Psoas muscle (tissue), 8 donors: ENCODE data around the gene CD2AP. TPM values are rescaled to one million over a fixed set of nuclear protein-coding genes. Genes with fewer than 3 reads are reported as not detected.

ENCODE experiments used
- ATAC-seq, 4 donors: fragments of 200-7000 bp; cut with Tn5 transposase; one replicate each; pipeline ENCODE4 v1.9.1; 2020; ENCODE audit warnings: moderate library complexity in 3 of 4, mild to moderate bottlenecking in 2 of 4
- DNase-seq, 2 donors: peaks; one replicate each; pipeline ENCODE4 v3.0.0-alpha.2; 2020
- H3K27ac ChIP-seq: fragments of 200-600 bp; one replicate; pipeline ENCODE4 v1.8.0; 2022
- H3K27me3 ChIP-seq, 3 donors: fragments of 200-600 bp in 1 of 3; one replicate each; pipeline versions ENCODE4 v1.6.1 to v1.8.0; 2013 to 2022; ENCODE audit warnings: low read length in 2 of 3, mild to moderate bottlenecking in 2 of 3, moderate library complexity in 1 of 3; ENCODE audit not compliant: insufficient read depth in 3 of 3
- H3K36me3 ChIP-seq, 2 donors: fragments of 200-600 bp in 1 of 2; one replicate each; pipeline versions ENCODE4 v1.6.1 to v1.8.0; 2013 to 2022; ENCODE audit warnings: low read depth in 1 of 2, mild to moderate bottlenecking in 1 of 2, moderate library complexity in 1 of 2; ENCODE audit not compliant: insufficient read depth in 1 of 2
- H3K4me1 ChIP-seq: fragments of 200-600 bp; one replicate; pipeline ENCODE4 v1.8.0; 2022
- H3K4me3 ChIP-seq: fragments of 200-600 bp; one replicate; pipeline ENCODE4 v1.8.0; 2022; ENCODE audit warnings: mild to moderate bottlenecking
- H3K9me3 ChIP-seq: fragments of 200-600 bp; one replicate; pipeline ENCODE4 v1.8.0; 2022
- CTCF ChIP-seq: fragments of 200-600 bp; IDR thresholded peaks from one replicate; pipeline ENCODE4 v1.8.0; 2022; ENCODE audit warnings: antibody characterized with exemption
- WGBS, 3 donors: extraction: QIAGEN DNeasy Blood & Tissue Kit; methylation state at CpG; one replicate each; pipeline versions ENCODE4 v1.1.6 to v1.1.7; 2013; 5-methylcytosine and 5-hydroxymethylcytosine counted together
- intact Hi-C, 2 donors: fragments of 100-400 bp; cut with DNase I; formaldehyde crosslinking; loops; one replicate each; pipeline versions ENCODE4 v1.11.0 to v1.14.2; 2022
- polyA plus RNA-seq, 3 donors: library from polyadenylated mRNA; stranded (reverse); fragments of 200-250 nt; gene quantifications; one replicate each; pipeline ENCODE4 v1.2.3, GENCODE V29; 2013
- total RNA-seq, 4 donors: library from RNA; stranded (reverse); fragmentation: NEBNext Ultra II Directional in 2 of 4; extraction: Animal tissue kit (Norgen Biotek cat#: 25700) in 2 of 4; gene quantifications; one replicate each; pipeline versions ENCODE4 v1.2.1 to v1.2.4, GENCODE V29; 2021 to 2023
- donor health status: healthy with polysubstance abuse.
- donor health status: DM: no; HTN: no; CAD: no; lungs with moderate emphysema.
- donor health status: Bipolar disorder and iron deficiency.
- donor health status: healthy.
- donor health status: DM: yes; HTN: yes; CAD: no.
- donor health status: DM: no; HTN: no; CAD: no.
- donor health status: DM: no; HTN: no; CAD: no.
- donor health status: DM: yes; HTN: yes; CAD: no.

CD2AP gene
- total and polyA plus RNA-seq, 7 donors = 3.4 to 11.7 (median 8.3) TPM

DNA sequence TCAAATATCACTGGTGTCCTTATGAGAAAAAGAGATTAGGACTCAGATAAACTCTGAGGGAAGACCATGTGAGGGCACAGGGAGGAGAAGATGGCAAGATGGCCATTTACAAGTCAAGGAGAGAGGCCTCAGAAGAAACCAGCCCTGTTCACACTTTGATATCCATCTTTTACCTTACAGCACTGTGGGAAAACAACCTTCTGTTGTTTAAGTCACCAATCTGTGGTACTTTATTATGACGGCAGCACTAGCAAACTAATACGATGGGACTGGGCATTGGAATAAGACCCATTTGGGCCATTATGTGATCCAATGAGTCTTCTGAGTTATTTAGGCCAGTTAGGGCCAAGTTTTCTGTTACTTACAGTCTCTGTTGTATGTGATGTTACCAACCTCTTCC is 26.4 kb upstream of the CD2AP start:
- 93 to 95% (median 95%) methylated on average over 2 of the region's 2 CpGs for WGBS, 3 donors
- intact Hi-C loops = no loop called here
- Histone ChIP-seq H3K27me3 (no peaks in the 10 kb centered on the region), H3K36me3 (no peaks in the 10 kb centered on the region), H3K4me1 (no peaks in the 10 kb centered on the region), H3K27ac (no peak overlapping the region), H3K4me3 (no peak overlapping the region), H3K9me3 (no peaks in the 10 kb centered on the region)
- ATAC-seq = no peak
- no peak for DNase-seq
- TF ChIP-seq CTCF = no peak

DNA sequence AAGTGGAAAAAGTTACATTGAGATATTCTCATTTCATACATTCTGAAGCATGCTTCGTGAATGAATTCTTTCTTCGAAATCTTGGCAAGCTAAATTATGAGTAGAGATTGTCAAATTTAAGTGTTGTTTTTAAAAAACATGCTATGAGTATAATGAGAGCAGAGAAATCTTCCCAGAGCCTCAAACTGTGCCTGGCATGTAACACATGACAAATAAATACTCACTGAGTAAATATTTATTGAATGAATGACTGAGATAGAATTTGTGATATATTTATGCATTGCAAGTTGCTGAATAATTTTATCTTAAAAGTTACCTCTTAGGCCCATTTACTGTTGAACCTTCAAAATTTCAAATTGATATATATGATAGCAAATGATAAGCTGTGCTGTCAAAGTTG is 24.7 kb upstream of the CD2AP start:
- TF ChIP-seq CTCF = no peak
- intact Hi-C loops = no loop called here
- WGBS, 3 donors = 75 to 83% (median 83%) methylated on average over 2 of the region's 2 CpGs

DNA sequence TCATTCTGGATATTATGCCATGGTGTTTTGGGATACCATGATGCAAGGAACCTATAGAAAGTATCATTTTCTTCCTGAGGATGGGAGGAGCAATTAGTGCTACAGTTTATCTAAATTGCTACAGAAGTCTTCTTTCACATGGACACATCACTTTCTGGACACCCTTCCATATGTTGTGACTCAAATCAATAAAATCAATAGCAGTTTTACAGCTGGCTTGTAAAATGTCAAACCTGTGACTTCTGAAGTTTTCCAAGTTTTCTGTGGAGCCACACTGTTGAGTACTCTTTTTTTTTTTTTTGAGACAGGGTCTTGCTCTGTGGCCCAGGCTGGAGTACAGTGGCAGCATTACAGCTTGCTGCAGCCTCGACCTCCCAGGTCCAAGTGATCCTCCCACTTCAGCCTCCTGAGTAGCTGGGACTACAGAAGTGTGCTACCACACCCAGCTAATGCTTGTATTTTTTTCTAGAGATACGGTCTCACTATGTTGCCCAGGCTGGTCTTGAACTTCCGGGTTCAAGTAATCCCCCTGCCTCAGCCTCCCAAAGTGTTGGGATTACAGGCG is 24.1 kb upstream of the CD2AP start:
- intact Hi-C loops = no loop called here
- no peaks in the 10 kb centered on the region for H3K27me3 ChIP-seq
- 90 to 91% (median 91%) methylated on average over 4 of the region's 4 CpGs for WGBS, 3 donors
- no peak overlapping the region for H3K4me3 ChIP-seq
- DNase-seq (no peak), ATAC-seq (no peak)
- H3K4me1 ChIP-seq = no peaks in the 10 kb centered on the region
- no peaks in the 10 kb centered on the region for H3K9me3 ChIP-seq
- no peak for TF ChIP-seq CTCF
- H3K27ac ChIP-seq = no peak overlapping the region
- H3K36me3 ChIP-seq = no peaks in the 10 kb centered on the region

More for the DNA sequence above, 24.7 kb upstream of the CD2AP start:
- DNase-seq (no peak), ATAC-seq (no peak)
- Histone ChIP-seq H3K4me3 (no peak overlapping the region), H3K4me1 (no peaks in the 10 kb centered on the region), H3K36me3 (no peaks in the 10 kb centered on the region), H3K9me3 (no peaks in the 10 kb centered on the region), H3K27ac (no peak overlapping the region), H3K27me3 (no peaks in the 10 kb centered on the region)

- no peak overlapping the region for H3K27ac ChIP-seq
- DNase-seq = no peak
- no peaks in the 10 kb centered on the region for H3K9me3 ChIP-seq
- H3K4me1 ChIP-seq = no peaks in the 10 kb centered on the region
- no peak for ATAC-seq
- H3K4me3 ChIP-seq = no peak overlapping the region
- intact Hi-C loops = no loop called here
- whole genome bisulfite sequencing, 3 donors = 89 to 94% (median 90%) methylated on average over 6 of the region's 6 CpGs
- TF ChIP-seq CTCF = no peak
- H3K36me3 ChIP-seq = no peaks in the 10 kb centered on the region
- no peaks in the 10 kb centered on the region for H3K27me3 ChIP-seq
Measured at GRCh38 chr6:47454713-47455396, 22.7 kb upstream of the CD2AP start.
